Esophagus muscularis mucosa (tissue), 3 donors: ENCODE data around the gene TGFBR3.

Experiments
- POLR2A ChIP-seq: fragments of 450-650 bp; IDR thresholded peaks from one replicate; pipeline ENCODE4 v1.6.1; 2017; ENCODE audit warnings: antibody characterized with exemption, moderate library complexity, mild to moderate bottlenecking, low read depth
- TF ChIP-seq, protein P1 (sequence below), 3 experiments: fragments of 200-600 bp in 2 of 3; fragments of 450-650 bp in 1 of 3; sonication (generic) in 2 of 3; IDR thresholded peaks; one replicate each; pipeline ENCODE4 v1.5.1; 2017 to 2019; ENCODE audit warnings: antibody characterized with exemption in 3 of 3, mild to moderate bottlenecking in 2 of 3, moderate library complexity in 1 of 3

DNA sequence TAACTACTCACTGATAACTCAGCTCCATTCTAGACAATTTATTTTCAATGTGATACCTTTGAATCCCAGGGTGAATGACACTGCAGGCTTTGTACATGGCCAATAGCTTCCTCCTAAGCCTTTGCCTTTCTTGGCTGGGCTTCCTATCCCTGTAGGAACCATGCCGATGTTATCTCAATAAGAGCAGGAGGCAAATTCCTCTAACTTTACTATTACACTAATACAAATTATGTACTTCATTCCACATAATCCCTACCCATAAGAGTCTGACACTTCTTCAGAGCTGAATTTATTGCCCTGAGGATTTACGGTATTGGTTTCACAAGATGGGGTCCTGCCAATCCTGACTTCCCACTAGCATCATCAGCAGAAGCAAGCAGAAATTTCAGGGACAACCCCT is 14.0 kb downstream of the TGFBR3 start:
- no peak for TF ChIP-seq POLR2A
- TF ChIP-seq, protein P1, sequence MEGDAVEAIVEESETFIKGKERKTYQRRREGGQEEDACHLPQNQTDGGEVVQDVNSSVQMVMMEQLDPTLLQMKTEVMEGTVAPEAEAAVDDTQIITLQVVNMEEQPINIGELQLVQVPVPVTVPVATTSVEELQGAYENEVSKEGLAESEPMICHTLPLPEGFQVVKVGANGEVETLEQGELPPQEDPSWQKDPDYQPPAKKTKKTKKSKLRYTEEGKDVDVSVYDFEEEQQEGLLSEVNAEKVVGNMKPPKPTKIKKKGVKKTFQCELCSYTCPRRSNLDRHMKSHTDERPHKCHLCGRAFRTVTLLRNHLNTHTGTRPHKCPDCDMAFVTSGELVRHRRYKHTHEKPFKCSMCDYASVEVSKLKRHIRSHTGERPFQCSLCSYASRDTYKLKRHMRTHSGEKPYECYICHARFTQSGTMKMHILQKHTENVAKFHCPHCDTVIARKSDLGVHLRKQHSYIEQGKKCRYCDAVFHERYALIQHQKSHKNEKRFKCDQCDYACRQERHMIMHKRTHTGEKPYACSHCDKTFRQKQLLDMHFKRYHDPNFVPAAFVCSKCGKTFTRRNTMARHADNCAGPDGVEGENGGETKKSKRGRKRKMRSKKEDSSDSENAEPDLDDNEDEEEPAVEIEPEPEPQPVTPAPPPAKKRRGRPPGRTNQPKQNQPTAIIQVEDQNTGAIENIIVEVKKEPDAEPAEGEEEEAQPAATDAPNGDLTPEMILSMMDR (IDR thresholded peaks at IDR 0.05): no peak
